HG03108 (cell line): ENCODE results near the gene TRABD.

Source experiments
- ATAC-seq: cut with Tn5 transposase; IDR thresholded peaks from one replicate; pipeline ENCODE4 v1.9.1; 2021; ENCODE audit warnings: moderate library complexity; ENCODE audit not compliant: unreplicated experiment

TRABD gene

DNA sequence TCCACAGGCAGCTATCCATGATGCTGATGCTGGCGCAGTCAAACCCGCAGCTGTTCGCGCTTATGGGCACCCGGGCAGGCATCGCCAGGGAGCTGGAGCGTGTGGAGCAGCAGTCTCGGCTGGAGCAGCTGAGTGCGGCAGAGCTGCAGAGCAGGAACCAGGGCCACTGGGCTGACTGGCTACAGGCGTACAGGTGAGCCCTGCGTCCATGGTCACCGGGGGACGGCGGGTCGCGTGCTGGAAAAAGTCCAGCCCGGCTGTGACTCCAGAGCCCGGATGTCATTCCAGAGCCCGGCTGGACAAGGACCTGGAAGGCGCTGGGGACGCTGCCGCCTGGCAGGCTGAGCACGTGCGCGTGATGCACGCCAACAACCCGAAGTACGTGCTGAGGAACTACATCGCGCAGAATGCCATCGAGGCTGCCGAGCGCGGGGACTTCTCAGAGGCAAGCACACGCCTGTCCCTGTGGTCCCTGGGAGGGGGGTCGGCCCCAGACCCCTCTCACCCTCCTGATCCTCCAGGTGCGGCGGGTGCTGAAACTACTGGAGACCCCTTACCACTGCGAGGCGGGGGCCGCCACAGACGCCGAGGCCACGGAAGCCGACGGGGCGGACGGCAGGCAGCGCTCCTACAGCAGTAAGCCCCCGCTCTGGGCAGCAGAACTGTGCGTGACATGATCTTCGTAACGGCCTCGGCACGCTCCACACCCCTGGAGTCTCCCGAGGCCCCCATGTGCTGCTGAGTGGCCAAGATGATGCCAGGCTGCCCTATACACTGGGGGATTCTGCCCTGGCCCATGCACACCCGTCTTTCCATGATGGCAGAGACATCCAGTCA, 31.2 kb downstream of the TRABD start:
- ATAC-seq: no peak

DNA sequence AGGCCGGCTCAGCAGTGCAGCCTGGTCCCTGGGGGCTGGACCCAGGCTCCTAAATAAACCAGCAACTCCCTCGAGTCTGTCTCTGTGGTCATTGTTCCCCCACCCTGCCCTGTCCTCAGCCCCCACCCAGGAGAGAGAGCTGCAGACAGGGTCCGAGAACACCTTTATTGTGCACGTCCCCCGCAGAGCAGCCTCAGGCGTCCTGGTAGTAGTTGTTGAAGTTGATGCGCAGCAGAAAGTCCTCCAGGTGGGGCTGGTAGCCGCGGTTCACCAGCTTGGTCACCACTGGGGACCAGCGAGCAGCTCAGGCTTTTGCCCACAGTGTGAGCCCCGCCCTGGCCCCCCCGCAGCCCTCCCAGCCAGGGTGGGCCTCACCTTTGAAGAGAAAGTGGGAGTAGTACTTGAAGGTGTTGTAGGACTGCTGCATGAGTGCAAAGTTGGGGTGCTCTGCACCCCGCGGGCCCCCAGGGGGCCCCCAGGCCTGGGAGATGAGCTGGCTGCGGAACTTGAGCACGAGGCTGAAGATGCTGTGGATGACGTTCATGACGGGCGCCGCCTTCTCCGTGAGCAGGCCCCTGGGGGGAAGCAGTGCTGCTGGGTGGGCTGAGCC, 31.9 kb downstream of the TRABD start:
- no peak for ATAC-seq

DNA sequence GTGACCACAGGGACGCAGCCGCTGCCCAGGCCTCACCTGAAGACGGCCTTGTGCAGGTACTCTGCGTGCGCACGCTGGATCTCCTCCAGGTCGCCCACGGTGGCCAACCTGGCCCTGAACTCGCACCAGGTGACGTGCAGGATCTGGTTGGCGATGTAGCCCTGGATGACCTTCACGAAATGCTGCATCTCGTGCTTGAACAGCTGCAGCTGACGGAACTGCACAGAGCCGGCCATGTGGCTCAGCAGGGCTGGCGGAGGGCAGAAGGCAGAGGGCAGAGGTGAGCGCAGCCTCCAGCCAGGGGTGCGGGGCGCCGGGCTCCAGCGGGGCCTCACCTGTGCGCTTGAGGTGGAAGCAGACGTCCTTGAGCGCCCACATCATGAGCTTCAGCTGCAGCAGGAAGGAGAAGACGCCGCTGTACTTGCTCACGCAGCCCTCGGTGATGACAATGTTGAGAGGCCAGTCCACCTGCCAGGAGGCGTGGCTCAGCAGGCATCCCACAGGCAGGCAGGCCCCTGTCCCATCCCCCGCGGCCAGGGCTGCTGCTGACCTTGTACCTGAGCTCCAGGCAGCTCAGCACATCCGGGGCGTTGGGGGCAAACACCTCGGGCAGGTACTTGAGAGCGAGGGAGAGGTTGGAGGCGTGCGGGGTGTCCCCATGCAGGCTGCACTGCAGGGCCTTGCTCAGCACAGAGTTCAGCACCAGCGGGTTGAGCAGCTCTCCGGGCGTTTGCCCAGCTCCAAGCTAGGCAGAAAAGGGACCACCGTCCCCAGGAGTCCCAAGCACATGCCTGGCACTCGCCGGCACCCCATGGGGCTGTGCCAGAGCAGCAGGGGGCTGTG, 32.7 kb downstream of the TRABD start:
- no peak for ATAC-seq

DNA sequence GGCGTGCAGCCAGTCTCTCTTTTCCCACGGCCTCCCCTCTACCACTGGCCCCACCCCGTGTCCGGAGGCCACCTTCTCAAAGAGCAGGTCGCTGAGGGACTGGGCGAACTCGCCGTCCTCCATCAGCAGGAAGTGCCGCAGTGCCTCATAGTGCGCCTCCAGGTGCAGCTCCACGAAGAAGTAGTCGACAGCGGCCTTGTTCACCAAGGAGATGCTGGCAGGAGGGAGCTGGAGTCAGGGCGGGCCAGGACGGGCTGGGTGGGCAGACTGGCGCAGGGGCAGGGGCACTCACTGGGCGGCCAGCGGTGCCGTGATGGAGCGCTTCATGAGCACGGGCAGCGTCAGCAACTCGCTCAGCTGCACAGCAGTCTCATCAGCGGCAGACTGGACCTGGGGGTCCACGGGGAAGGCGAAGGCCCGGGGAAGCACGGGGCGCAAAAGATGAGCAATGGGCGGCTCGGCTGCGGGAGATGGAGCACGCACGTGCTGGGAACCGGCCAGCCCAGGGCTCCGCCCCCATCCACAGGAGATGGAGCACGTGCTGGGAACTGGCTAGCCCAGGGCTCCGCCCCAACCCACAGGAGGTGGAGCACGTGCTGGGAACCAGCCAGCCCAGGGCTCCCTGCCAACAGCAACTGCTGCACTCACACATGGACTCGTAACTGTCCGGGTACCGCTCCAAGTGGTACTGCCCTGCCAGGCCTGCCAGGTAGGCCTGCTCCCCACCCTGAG, 33.4 kb downstream of the TRABD start:
- ATAC-seq: no peak

DNA sequence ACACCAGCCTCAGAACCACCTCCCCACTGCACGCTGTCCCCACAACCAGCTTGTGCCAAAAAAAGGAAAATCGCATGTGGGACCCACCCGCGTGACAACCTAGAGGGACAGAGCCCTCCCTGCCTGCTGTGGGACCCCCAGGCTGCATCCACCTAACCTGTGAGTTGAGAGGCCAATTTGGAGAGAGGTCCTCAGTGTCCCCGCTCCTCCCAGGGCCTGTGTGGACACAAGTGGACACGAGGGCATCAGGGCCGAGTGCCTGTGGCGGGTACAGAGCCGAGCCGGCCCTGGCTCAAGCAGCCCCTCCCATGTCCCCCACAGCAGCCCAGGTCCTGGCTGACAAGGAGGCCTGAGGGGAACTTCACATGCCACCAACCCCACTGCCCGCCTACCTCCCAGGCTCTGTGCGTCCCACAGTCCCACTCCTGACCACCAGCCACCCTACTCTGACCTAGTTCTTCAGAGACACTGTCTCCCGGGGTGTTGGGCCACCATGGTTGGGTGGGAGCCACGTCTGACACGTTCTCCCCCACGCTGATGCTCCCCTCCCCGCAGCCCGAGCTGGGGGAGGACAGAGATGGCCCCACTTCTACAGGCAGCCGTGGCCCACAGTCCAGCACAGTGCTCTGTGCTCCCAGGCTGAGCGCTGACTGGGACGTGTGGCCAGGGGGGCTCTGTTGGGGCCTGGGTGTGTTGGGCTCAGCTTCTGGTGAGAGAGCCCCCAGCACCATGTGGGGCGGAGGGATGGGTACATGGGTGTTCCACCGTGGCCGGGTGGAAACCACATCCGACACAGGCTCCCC, 34.3 kb downstream of the TRABD start:
- ATAC-seq: no peak

DNA sequence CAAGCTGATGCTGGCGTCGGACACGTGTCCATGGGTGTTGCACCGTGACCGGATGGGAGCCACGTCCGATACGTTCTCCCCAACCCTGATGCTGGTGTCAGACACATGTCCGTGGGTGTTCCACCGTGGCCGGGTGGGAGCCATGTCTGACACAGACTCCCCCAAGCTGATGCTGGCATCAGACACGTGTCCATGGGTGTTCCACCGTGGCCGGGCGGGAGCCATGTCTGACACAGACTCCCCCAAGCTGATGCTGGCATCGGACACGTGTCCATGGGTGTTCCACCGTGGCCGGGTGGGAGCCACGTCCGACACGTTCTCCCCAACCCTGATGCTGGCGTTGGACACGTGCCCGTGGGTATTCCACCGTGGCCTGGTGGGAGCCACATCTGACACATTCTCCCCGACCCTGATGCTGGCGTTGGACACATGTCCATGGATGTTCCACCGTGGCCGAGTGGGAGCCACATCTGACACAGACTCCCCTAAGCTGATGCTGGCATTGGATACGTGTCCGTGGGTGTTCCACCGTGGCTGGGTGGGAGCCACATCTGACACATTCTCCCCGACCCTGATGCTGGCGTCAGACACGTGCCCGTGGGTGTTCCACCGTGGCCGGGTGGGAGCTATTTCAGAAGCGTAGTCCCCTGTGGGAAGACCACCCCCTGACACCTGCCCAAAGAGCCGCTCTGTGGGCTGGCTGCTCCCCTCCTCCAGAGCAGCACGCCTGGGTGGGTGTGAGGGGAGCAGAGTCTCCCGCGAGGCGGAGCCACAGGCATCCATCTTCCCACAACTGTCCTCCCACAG, 35.1 kb downstream of the TRABD start:
- no peak for ATAC-seq

DNA sequence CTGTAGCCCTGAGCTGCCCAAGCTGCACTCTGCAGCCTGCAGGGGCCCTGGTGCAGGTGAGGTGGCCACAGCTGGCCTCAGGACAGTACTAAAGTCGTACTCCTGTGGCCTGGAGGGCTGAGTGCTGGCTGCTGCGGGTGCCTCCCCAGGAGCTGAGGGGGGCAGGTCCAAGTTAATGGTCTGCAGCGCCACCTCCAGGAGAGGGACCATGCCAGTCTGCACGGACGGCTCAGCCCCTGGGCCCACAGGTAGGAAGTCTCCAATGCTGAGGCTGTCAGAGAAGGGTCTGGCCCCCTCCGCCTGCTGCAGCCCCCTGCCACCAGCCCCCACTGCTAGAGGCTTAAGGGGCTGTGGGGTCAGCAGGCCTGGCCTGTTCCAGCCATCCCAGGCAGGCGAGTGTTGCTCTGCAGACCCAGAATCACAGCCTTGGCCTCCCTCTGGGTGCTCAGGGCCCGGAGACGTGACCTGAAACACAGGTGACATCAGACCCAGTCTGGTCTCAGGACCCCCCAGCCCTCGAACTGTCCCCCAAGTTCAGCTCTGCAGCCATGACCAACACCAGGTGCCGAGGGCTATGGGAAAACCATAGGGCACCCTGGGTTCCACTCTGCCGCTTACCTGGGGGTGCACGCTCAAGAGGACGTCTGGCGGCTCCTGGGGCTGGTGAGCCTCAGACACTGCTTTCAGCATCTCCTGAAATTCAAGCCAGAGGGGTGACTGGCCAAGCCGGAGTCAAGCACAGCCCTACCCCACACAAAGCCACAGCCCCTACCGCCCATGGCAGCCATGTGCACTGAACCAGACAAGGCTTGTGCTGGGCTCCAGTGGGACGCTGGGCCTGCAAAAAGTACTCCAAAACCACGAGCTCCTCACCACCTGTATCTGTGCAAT, 35.9 kb downstream of the TRABD start:
- ATAC-seq: no peak

DNA sequence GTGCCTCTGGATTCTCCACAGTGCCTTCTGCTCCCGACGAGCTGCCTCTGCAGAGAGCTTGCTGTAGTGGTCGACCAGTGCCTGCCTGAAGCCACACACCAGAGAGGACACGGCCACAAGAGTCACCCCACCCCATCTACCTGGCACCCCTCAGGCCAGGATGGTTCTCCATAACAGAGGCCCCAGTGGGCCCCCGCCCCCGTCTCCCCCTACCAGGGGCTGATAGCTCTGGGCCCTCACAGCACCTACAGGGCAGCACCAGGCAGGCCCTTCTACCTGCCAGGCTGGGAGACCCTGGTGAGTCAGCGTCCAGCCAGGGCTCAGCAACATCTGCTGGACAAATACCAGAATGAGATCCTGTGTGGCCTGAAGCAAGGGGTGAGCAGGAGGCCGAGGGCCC, 36.8 kb downstream of the TRABD start:
- no peak for ATAC-seq

DNA sequence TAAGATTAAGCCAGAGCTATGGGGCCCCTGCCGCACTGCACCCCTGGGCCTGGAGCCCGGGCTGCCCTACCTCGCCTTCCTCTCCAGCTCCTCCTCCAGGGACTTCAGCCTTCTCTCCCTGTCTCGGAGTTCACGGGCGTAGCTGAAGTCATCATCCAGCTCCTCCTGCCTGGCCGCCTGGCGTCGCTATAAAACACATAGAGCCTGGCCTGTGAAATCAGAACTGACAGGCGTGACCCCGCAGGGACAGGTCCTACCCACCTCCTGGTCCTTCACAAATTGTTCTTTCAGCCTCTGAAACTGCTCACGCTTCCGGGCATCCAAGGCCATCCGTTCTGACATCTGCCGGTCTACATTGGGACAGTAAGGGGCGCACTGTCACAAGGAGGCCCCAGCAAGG, 38.4 kb downstream of the TRABD start:
- no peak for ATAC-seq

DNA sequence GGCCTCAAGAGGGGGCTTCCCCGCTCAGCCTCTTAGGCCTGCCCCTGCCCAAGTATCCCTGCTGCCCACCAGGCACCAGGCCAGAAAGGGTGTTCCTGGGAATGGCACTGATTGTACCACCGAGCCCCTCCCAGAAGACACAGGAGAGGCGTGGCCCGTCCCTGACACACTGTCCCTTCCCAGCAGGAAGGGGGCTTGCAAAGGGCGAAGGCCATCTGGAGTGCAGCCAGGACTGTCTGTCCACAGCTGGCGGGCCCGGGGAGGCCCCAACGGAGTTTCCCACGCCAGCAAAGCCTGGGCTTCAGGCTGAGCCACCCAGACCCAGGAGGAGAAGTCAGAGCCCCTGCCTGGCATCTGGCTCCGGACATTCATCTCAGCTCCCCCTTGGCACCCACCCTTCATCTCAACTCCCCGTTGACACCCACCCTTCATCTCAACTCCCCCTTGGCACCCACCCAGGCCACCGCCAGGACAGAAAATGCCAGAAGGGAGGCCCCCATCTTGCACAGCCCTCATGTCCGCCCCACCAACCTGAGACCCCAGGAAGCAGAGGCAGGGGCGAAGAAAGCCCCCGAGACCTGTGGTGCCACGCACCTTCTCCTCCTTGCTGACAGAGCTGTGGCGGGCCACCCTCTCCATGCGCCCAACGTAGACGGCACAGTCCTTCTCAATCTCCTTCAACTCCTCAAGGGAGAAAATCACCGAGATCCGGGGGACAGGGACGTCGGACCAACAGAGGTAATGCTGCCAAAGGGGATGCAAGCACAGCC, 39.7 kb downstream of the TRABD start:
- ATAC-seq: no peak

DNA sequence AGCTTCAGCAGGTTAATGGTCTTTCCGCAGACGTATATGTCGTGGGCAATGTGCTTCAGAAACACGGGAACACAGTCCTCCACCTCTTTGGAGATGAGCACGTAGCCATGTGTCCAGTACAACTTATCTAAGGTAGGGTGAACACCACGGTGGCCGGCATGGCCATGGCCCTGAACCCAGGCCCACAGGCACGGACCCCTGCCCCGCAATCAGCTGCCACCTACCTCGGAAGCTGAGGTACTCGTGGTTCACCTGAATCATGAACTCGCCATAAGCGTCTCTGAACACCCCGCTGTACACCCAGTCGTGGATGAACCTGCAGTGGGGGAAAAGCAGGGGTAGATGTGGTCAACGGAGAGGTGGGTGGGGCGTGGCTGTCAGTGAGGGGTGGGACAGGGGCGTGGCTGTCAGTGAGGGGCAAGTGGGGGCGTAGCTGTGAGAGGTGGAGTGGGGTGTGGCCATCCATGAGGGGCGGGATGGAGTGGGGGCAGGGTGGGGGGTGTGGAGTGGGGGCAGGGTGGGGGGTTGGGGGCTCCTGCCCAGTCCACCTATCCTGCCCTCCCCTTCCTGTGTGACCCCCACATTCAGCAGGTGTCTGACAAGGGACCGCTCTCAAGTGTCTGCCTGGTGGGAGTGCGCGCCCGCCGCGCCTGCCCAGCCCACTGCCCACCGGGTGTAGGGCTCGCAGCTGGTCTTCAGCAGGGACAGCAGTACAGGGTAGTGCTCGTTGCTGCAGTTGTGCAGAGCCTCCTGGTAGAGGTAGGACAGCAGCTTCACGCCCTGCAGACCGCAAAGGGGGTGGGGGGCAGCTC, 40.6 kb downstream of the TRABD start:
- ATAC-seq: no peak

DNA sequence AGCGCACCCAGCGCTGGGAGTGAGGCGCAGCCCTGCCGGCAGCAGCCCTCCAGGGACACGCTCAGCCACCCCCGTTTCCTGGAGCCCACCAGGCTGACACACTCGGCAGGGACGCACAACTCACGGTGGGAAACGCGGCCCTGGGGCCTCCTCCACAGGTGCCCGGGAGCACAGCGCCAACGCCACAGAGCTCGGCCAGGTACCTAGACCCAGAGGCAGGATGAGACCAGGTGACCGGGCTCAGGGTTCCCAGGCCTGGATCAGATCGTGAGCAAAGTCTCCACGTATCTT, 41.1 kb downstream of the TRABD start:
- ATAC-seq: no peak

DNA sequence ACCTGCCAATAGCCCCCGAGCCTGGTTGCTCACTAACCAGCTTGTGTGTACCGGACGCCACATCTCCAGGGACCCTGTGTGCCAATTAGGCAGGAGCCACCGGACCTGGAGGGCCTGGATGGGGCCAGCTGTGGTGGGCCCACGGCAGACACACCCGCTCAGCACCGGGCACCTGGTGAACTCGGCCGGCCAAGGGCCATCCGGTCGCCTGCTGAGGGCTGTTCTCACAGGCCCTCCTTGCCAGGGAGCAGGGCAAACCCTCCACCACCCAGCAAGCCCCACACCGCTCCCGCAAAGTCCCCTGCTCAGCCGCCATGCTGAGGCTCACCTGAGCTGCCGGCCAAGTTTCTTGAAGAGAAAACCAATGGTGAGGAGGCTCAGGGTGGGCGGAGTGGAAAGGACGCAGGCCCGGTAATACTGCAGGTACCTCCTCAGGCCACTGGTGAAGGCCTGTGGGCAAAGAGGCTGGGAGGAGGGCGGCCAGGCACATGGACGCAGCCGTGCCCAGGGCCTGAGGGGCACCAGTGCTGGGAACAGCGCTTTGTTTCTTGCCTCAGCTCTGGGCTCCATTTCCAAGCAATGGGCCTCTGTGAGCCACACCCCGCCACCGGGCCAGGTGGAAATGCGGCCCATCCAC, 42.0 kb downstream of the TRABD start:
- ATAC-seq: no peak

DNA sequence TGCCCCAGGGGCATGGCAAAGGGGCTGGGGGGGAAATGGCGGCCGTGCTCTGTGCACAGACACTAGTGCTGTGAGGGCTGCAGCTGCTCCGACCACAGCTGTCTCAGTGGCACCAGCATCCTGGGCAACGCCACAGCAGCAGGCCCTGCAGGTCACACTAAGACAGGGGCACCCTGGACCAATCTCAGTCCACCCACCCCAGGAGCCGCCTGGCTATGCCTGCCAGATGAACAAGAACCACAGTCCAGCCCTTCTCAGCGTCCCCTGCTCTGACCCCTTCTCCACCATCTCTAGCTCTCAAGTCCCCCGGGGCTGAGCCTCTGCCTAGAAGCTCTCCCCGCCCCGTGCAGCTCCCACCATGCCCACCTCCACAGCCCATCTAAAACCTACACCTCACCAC, 42.7 kb downstream of the TRABD start:
- no peak for ATAC-seq

DNA sequence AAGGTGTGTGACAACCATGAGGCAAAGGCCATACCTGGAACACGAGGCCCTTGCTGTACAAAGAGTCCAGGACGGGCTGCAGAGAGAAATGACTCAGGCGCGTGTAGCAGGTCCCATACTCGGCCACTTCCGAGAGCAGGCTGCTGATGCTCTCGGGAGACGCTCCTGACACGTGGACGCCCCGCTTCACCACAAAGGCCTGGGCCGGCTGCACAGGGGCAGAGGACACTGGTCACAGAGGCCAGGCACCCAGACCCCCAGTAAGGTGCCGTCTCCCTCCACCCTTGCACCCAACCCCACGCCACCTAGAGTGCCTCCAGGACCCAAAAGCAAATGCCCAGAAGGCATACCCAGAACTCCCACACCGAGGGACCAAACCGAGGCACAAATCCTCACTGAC, 43.7 kb downstream of the TRABD start:
- ATAC-seq: no peak

DNA sequence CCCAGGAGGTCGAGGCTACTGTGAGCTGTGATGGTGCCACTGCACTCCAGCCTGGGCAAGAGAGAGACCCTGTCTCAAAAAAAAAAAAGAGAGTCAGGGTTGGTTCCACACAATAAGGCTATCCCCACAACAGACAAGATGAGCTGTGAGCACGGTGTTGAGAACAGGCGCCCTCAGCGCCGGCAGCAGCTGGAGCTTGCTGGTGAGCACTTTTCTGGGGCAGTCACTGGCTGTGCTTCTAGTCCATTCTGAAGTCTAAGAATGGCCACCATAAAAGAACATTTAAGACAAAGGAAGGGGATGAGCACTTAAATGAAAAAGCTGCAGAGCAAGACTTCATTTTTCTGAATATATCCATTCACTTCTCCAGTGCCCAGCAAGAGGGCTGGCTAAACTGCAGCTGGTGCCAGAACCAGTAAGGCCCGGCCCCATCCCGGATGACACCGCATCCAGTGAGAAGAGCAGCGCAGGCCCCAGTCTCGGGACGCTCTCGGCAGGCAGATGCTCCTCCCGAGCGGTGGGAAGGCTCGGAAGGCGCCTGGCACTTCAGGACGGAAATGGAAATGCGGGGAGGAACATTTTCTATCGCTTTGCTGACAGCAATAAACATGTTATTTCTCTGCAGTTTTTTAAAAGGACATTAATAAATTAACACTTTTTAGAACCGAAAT, 46.9 kb downstream of the TRABD start:
- no peak for ATAC-seq
